Liver (tissue), 3 donors: ENCODE data around the gene GLT1D1.

ENCODE experiments used
- SP1 ChIP-seq: IDR thresholded peaks from 2 replicates; pipeline ENCODE4 v1.6.1; 2018; ENCODE audit warnings: antibody characterized with exemption, mild to moderate bottlenecking
- TAF1 ChIP-seq: conservative IDR thresholded peaks from 2 replicates; pipeline ENCODE4 v1.6.1; 2016; ENCODE audit warnings: antibody characterized with exemption, mild to moderate bottlenecking
- TF ChIP-seq, protein P1 (sequence below): fragments of 150-350 bp; IDR thresholded peaks from 2 replicates; pipeline ENCODE4 v1.5.1; 2017; ENCODE audit warnings: improper control_type of control experiment, low read depth, low read length; ENCODE audit not compliant: missing input control
- donor health status: healthy.
- donor health status: healthy.

DNA sequence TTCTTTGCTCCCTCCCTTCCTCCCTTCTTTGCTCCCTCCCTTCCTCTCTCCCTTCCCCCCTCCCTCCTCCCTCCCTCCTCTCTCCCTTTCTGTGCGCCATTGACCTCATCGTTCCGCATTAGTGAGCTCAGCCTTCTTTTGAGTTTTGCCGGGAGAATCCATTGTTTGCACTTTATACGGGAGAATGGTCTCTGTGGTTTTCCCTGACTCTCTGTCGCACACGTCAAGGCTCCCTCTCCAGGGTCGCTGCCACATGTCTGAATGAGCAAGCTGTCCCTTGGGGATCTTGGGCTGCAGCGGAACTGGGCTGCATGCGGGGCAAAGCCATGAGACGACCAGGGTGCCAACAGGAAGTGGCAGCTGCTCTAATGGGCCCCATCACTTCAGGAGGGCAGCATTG lies 118.5 kb downstream of the GLT1D1 start:
- TF ChIP-seq, protein P1, sequence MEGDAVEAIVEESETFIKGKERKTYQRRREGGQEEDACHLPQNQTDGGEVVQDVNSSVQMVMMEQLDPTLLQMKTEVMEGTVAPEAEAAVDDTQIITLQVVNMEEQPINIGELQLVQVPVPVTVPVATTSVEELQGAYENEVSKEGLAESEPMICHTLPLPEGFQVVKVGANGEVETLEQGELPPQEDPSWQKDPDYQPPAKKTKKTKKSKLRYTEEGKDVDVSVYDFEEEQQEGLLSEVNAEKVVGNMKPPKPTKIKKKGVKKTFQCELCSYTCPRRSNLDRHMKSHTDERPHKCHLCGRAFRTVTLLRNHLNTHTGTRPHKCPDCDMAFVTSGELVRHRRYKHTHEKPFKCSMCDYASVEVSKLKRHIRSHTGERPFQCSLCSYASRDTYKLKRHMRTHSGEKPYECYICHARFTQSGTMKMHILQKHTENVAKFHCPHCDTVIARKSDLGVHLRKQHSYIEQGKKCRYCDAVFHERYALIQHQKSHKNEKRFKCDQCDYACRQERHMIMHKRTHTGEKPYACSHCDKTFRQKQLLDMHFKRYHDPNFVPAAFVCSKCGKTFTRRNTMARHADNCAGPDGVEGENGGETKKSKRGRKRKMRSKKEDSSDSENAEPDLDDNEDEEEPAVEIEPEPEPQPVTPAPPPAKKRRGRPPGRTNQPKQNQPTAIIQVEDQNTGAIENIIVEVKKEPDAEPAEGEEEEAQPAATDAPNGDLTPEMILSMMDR: no peak
- TF ChIP-seq SP1 (no peak), TAF1 (no peak)
